Natural killer cell (primary cell): ENCODE measurements around the gene GSKIP. TPM values are rescaled to one million over a fixed set of nuclear protein-coding genes. Genes with fewer than 3 reads are reported as not detected.

ENCODE experiments used
- ATAC-seq, 3 donors: fragments of 150-1000 bp in 2 of 3; fragments of 200-7000 bp in 1 of 3; cut with Tn5 transposase; 1 replicate in 1 of 3; 2 replicates in 2 of 3; pipeline ENCODE4 v1.10.0; 2021; ENCODE audit warnings: mild to moderate bottlenecking in 2 of 3, moderate library complexity in 2 of 3
- DNase-seq, 2 donors: peaks; one replicate each; pipeline versions ENCODE4 v3.0.0 to v3.0.0-alpha.2; 2013 to 2021; ENCODE audit warnings: mixed read lengths in 1 of 2
- H3K27ac ChIP-seq: one replicate; pipeline ENCODE4 v1.5.1; 2013; ENCODE audit warnings: mild to moderate bottlenecking, low read length
- H3K27me3 ChIP-seq: one replicate; pipeline ENCODE4 v1.6.1; 2013; ENCODE audit warnings: low read length; ENCODE audit not compliant: control insufficient read depth, insufficient read depth
- H3K36me3 ChIP-seq: one replicate; pipeline ENCODE4 v1.6.1; 2013; ENCODE audit warnings: low read length; ENCODE audit not compliant: control insufficient read depth, insufficient read depth
- H3K4me1 ChIP-seq: one replicate; pipeline ENCODE4 v1.6.1; 2013; ENCODE audit warnings: low read length; ENCODE audit not compliant: control insufficient read depth, insufficient read depth
- H3K4me3 ChIP-seq: one replicate; pipeline ENCODE4 v1.5.1; 2013; ENCODE audit warnings: low read length
- H3K9me3 ChIP-seq: one replicate; pipeline ENCODE4 v1.6.1; 2013; ENCODE audit warnings: low read length; ENCODE audit not compliant: control insufficient read depth, insufficient read depth
- H3K27ac Mint-ChIP-seq, 2 donors: one replicate each; pipeline ENCODE4 v1.8.0; 2022; ENCODE audit warnings: mild to moderate bottlenecking in 2 of 2, mixed read lengths in 2 of 2, moderate library complexity in 1 of 2
- H3K27me3 Mint-ChIP-seq, 2 donors: one replicate each; pipeline ENCODE4 v1.8.0; 2022; ENCODE audit warnings: low read depth in 2 of 2, mixed read lengths in 2 of 2
- H3K36me3 Mint-ChIP-seq: one replicate; pipeline ENCODE4 v1.8.0; 2022; ENCODE audit warnings: mixed read lengths
- H3K4me1 Mint-ChIP-seq, 2 donors: one replicate each; pipeline ENCODE4 v1.8.0; 2022; ENCODE audit warnings: mixed read lengths in 2 of 2
- H3K4me3 Mint-ChIP-seq: one replicate; pipeline ENCODE4 v1.8.0; 2022; ENCODE audit warnings: mild to moderate bottlenecking, moderate library complexity, mixed read lengths
- H3K9me3 Mint-ChIP-seq, 2 donors: one replicate each; pipeline ENCODE4 v1.8.0; 2022; ENCODE audit warnings: mixed read lengths in 2 of 2
- WGBS: methylation state at CpG from one replicate; pipeline ENCODE4 v1.1.7; 2013; ENCODE audit warnings: missing lambda C conversion rate; ENCODE audit not compliant: insufficient coverage; 5-methylcytosine and 5-hydroxymethylcytosine counted together
- intact Hi-C: fragments of 100-400 bp; cut with micrococcal nuclease; formaldehyde crosslinking; loops from one replicate; pipeline ENCODE4 v1.14.2; 2022
- total RNA-seq, 4 donors: library from RNA; stranded (reverse); fragments of 120-200 nt in 1 of 4; gene quantifications; one replicate each; pipeline versions ENCODE4 v1.2.3 to v1.2.4, GENCODE V29; 2013 to 2022
- TF ChIP-seq, protein P1 (sequence below): fragments of 200-600 bp; IDR thresholded peaks from one replicate; pipeline ENCODE4 v1.8.0; 2022; ENCODE audit warnings: antibody characterized with exemption

Gene GSKIP
- total RNA-seq, 3 donors from 2014 or later (not counting 1 experiment from before 2014, with no cell fraction given), result 6.6 to 11.8 (median 7.9) TPM

DNA sequence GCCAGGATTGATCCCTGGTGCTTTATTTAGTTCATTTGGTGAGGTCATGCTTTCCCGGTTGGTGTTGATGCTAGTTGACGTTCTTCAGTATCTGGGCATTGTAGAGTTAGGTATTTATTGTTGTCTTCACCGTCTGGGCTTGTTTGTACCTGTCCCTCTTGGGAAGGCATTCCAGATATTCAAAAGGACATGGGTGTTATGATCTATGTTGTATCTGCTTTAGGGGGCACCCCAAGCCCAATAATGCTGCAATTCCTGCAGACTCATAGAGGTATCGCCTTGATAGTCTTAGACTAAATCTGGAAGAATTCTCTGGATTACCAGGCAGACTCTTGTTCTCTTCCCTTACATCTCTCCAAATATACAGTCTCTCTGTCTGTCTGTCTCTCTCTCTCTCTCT is 70.7 kb downstream of the GSKIP start:
- no peak for DNase-seq

More for the DNA sequence above, 70.7 kb downstream of the GSKIP start:
- H3K4me1 ChIP-seq, result no peaks in the 10 kb centered on the region
- no peak overlapping the region for H3K4me3 ChIP-seq
- no peak for ATAC-seq
- TF ChIP-seq, protein P1, sequence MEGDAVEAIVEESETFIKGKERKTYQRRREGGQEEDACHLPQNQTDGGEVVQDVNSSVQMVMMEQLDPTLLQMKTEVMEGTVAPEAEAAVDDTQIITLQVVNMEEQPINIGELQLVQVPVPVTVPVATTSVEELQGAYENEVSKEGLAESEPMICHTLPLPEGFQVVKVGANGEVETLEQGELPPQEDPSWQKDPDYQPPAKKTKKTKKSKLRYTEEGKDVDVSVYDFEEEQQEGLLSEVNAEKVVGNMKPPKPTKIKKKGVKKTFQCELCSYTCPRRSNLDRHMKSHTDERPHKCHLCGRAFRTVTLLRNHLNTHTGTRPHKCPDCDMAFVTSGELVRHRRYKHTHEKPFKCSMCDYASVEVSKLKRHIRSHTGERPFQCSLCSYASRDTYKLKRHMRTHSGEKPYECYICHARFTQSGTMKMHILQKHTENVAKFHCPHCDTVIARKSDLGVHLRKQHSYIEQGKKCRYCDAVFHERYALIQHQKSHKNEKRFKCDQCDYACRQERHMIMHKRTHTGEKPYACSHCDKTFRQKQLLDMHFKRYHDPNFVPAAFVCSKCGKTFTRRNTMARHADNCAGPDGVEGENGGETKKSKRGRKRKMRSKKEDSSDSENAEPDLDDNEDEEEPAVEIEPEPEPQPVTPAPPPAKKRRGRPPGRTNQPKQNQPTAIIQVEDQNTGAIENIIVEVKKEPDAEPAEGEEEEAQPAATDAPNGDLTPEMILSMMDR, result no peak
- intact Hi-C loops, result no loop called here
- H3K36me3 ChIP-seq, result no peaks in the 10 kb centered on the region
- H3K4me3 Mint-ChIP-seq, result no peak overlapping the region
- H3K27ac ChIP-seq, result no peak overlapping the region
- peaks cover 25 to 26% of the 10 kb centered on the region in 2 donors for H3K27me3 Mint-ChIP-seq
- H3K4me1 Mint-ChIP-seq, result no peaks in the 10 kb centered on the region
- H3K9me3 Mint-ChIP-seq, result no peaks in the 10 kb centered on the region
- H3K27me3 ChIP-seq, result no peaks in the 10 kb centered on the region
- H3K36me3 Mint-ChIP-seq, result no peaks in the 10 kb centered on the region
- H3K9me3 ChIP-seq, result no peaks in the 10 kb centered on the region
- 84% methylated on average over 4 of the region's 4 CpGs for WGBS
- no peak overlapping the region for H3K27ac Mint-ChIP-seq

Other genes with a start within 250 kb of the GSKIP start
- gene BDKRB2, start 158.7 kb upstream of the GSKIP start, total RNA-seq, result not detected
- not detected for gene BDKRB1, start 107.3 kb upstream of the GSKIP start, total RNA-seq
- gene ATG2B, start 185 bp upstream of the GSKIP start, total RNA-seq, result 10 to 100 TPM; 34.8 to 45.6 (median 35.8) TPM
- not detected for gene AK7, start 28.6 kb downstream of the GSKIP start, total RNA-seq
- gene PAPOLA, start 138.9 kb downstream of the GSKIP start, total RNA-seq, result 100 to 1,000 TPM; 200 to 225 (median 224) TPM